ENCODE data around the gene FMN2. TPM values are rescaled to one million over a fixed set of nuclear protein-coding genes. Genes with fewer than 3 reads are reported as not detected.

FMN2 gene
- total RNA-seq, 2 donors from 2014 or later: 26.9 to 27.2 TPM

- Histone ChIP-seq H3K4me1 (ENCODE audit: control insufficient read depth, insufficient read depth, low read length) (no peaks in the 10 kb centered on the region), H3K4me3 (ENCODE audit: low read length) (no peak overlapping the region), H3K27me3 (ENCODE audit: control insufficient read depth, insufficient read depth, low read length, poor library complexity, severe bottlenecking) (no peaks in the 10 kb centered on the region), H3K27ac (ENCODE audit: low read depth, low read length) (no peak overlapping the region), H3K9me3 (ENCODE audit: control insufficient read depth, low read length) (peaks cover 6% of the 10 kb centered on the region), H3K9ac (ENCODE audit: extremely low read depth, low read length, poor library complexity, severe bottlenecking) (no peak overlapping the region), H3K36me3 (ENCODE audit: control insufficient read depth, insufficient read depth, low read length) (peaks cover 16% of the 10 kb centered on the region)
- Mint-ChIP-seq H3K4me3 (no peak overlapping the region), H3K27me3 (ENCODE audit: insufficient read depth) (no peaks in the 10 kb centered on the region), H3K27ac (peak overlapping the region; percentile 63), H3K9me3 (no peaks in the 10 kb centered on the region), H3K4me1 (peaks cover 10% of the 10 kb centered on the region), H3K36me3 (ENCODE audit: low read depth) (peaks cover 10% of the 10 kb centered on the region)
- WGBS, 2 experiments (ENCODE audit: insufficient coverage in 1 of 2, insufficient read length in 1 of 2): 83 to 87% methylated on average over 2 of the region's 2 CpGs
- DNase-seq: no peak
- TF ChIP-seq CTCF (conservative IDR thresholded peaks at IDR 0.05): no peak
These were observed 407.3 kb downstream of the FMN2 start for GRCh38 chr1:240499012-240499411.

- no peaks in the 10 kb centered on the region for H3K27me3 ChIP-seq (ENCODE audit: control insufficient read depth, insufficient read depth, low read length, poor library complexity, severe bottlenecking)
- H3K36me3 Mint-ChIP-seq (ENCODE audit: low read depth): peaks cover 10% of the 10 kb centered on the region
- no peak overlapping the region for H3K27ac Mint-ChIP-seq
- H3K9ac ChIP-seq (ENCODE audit: extremely low read depth, low read length, poor library complexity, severe bottlenecking): no peak overlapping the region
- no peak overlapping the region for H3K27ac ChIP-seq (ENCODE audit: low read depth, low read length)
- peaks cover 6% of the 10 kb centered on the region for H3K9me3 ChIP-seq (ENCODE audit: control insufficient read depth, low read length)
- H3K4me1 ChIP-seq (ENCODE audit: control insufficient read depth, insufficient read depth, low read length): no peaks in the 10 kb centered on the region
- peaks cover 15% of the 10 kb centered on the region for H3K36me3 ChIP-seq (ENCODE audit: control insufficient read depth, insufficient read depth, low read length)
- H3K4me1 Mint-ChIP-seq: peaks cover 10% of the 10 kb centered on the region
- no peak for TF ChIP-seq CTCF (conservative IDR thresholded peaks at IDR 0.05)
- H3K4me3 ChIP-seq (ENCODE audit: low read length): no peak overlapping the region
- no peak overlapping the region for H3K4me3 Mint-ChIP-seq
- peaks cover 2% of the 10 kb centered on the region for H3K9me3 Mint-ChIP-seq
- WGBS, 2 experiments (ENCODE audit: insufficient coverage in 1 of 2, insufficient read length in 1 of 2): 96 to 100% methylated on average over 4 of the region's 4 CpGs
- no peaks in the 10 kb centered on the region for H3K27me3 Mint-ChIP-seq (ENCODE audit: insufficient read depth)
- no peak for DNase-seq
These were observed 409.0 kb downstream of the FMN2 start for GRCh38 chr1:240500647-240501046.

GRCh38 chr1:240501115-240501514 lies 409.4 kb downstream of the FMN2 start:
- Histone ChIP-seq H3K36me3 (ENCODE audit: control insufficient read depth, insufficient read depth, low read length) (peaks cover 15% of the 10 kb centered on the region), H3K9me3 (ENCODE audit: control insufficient read depth, low read length) (peaks cover 6% of the 10 kb centered on the region), H3K27me3 (ENCODE audit: control insufficient read depth, insufficient read depth, low read length, poor library complexity, severe bottlenecking) (no peaks in the 10 kb centered on the region), H3K9ac (ENCODE audit: extremely low read depth, low read length, poor library complexity, severe bottlenecking) (no peak overlapping the region), H3K27ac (ENCODE audit: low read depth, low read length) (no peak overlapping the region), H3K4me1 (ENCODE audit: control insufficient read depth, insufficient read depth, low read length) (no peaks in the 10 kb centered on the region), H3K4me3 (ENCODE audit: low read length) (no peak overlapping the region)
- Mint-ChIP-seq H3K4me3 (no peak overlapping the region), H3K4me1 (peaks cover 10% of the 10 kb centered on the region), H3K36me3 (ENCODE audit: low read depth) (peaks cover 10% of the 10 kb centered on the region), H3K9me3 (peaks cover 2% of the 10 kb centered on the region), H3K27me3 (ENCODE audit: insufficient read depth) (no peaks in the 10 kb centered on the region), H3K27ac (no peak overlapping the region)
- 99 to 100% methylated on average over 2 of the region's 2 CpGs for WGBS, 2 experiments (ENCODE audit: insufficient coverage in 1 of 2, insufficient read length in 1 of 2)
- no peak for TF ChIP-seq CTCF (conservative IDR thresholded peaks at IDR 0.05)
- no peak for DNase-seq

All from endodermal cell (in vitro differentiated cells).